HG03469 (cell line): ENCODE data around the gene TMEM8B.

ENCODE experiments used
- ATAC-seq: cut with Tn5 transposase; IDR thresholded peaks from one replicate; pipeline ENCODE4 v1.9.1; 2021; ENCODE audit warnings: mild to moderate bottlenecking, moderate library complexity, moderate number of reproducible peaks; ENCODE audit not compliant: unreplicated experiment

The TMEM8B gene

DNA sequence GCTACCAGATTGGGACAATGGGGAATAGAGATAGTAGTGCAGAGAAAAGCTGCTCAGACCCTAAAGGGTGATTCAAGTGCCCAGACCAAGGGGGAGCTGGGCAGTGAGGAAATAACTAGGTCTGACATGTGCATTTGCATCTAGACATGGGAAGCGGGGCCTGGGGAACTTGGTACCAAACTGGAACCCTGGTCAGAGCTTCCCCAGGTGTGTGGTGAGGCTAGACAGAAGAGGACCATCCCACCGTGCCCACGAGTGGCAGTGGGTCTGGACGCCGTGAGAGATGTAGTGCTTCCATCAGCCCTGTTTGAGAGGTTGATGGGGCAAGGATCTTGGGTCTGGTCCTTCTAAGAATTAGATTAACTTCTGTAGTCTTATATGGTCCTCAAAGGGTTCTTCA lies 7.6 kb downstream of the TMEM8B start:
- ATAC-seq: no peak

DNA sequence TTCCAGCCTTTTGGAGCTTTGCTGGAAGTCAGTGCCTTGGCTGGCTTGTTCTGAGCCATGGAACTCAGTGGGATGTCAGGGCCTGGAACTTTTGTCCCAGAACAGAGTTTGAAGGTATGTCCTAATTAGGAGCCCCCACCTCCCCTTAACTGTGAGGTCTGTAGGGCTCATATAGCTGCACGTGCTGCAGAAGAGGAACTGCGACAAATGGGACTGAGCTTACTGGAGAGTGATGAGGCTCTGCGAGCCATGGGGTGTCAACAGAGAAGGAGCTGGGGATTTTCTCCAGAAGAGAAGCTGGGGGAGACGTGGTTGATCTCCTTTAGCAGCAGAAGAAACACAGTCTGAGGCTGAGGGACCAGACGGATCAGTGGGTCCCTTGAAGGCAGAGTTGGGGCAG lies 10.9 kb downstream of the TMEM8B start:
- ATAC-seq: no peak

DNA sequence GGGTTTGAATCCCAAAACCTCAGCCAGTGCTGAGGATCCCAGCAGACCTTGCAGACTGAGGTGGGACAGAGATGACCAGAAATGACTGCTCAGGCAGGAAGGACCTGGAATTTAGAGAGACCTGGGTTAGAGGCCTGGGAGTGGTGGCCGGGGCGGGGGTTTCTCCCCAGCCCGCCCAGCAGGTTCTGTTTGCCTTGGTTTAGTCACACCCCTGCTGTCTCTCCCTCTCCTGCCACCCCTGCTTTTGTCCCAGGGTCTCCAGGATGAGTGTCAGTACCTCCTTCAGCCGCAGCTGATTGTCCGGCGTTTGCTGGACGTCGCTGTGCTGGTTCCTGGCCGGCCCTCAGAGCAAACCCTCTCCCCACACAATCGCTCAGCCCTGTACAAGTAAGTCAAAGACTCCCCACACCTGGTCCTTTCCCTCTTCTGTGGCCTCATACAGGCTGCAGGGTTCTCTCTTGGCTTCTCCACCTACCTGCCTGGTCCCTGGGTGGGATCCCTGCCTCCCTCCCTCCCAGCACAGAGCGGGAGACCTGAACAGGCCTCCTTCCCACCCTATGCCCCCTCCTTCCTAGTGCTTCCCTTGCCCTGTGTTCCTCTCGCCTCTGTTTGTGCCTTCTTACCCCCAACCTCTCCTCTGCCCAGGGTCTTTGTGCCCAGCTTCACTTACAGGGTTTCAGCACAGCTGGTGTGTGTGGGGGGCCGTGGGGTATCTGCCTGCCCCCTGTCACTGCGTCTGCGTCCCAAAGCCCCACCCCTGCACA lies 12.0 kb downstream of the TMEM8B start:
- ATAC-seq: no peak

DNA sequence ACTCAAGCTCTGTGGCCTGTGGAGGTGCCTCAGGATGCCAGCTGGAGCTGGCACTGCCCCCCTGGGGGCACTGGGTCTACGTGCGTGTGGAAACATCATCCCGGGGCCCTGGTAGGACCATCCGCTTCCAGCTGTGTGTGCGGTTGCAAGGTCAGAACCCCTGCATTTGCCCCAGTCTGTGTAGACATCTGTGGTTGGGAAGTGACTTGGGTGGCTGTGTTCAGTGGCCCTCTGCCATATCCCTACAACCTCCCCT lies 12.5 kb downstream of the TMEM8B start:
- no peak for ATAC-seq

DNA sequence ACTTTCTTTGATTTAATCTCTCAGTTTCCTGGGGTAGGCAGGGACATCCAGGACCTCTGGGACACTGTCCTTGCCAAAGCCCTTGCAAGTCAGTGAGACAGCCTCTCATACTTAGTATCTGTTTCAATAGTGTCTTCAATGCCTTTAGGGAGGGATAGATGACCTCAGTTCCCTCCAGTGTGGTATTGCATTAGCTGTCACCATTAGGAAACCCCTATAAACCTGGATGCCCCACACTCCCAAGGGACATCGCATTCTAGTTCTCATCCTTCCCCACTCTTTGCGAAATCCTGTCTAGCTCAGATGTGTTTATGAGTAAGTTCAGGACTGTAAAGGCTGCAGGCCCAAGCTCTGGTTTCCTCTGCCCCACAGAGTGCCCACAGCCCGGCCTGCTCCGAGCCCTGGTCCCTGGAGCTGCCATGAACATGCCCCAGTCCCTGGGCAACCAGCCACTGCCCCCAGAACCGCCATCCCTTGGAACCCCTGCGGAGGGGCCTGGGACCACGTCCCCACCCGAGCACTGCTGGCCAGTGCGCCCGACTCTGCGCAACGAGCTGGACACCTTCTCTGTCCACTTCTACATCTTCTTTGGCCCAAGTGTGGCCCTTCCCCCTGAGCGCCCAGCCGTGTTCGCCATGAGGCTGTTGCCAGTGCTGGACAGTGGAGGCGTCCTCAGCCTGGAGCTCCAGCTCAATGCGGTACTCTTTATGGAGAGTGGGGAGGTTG lies 13.2 kb downstream of the TMEM8B start:
- ATAC-seq: no peak

DNA sequence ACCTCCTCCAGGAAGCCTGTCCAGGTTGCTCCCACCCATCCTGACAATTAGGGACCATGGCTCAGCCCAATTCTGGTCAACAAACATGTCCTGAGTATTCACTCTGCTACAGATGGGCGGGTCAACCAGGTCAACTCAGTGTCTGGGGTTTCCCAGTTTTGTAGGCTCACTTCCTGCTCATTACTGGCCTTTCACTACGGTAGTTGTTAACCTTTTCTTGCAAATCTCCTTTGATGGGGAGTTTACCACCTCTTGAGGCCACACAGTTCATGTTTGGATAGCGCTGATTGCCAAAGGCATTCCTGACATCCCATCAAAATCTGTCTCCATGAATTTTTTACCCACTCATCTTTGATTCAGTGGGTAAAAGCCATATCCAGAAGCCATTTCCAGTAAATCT lies 13.8 kb downstream of the TMEM8B start:
- no peak for ATAC-seq

DNA sequence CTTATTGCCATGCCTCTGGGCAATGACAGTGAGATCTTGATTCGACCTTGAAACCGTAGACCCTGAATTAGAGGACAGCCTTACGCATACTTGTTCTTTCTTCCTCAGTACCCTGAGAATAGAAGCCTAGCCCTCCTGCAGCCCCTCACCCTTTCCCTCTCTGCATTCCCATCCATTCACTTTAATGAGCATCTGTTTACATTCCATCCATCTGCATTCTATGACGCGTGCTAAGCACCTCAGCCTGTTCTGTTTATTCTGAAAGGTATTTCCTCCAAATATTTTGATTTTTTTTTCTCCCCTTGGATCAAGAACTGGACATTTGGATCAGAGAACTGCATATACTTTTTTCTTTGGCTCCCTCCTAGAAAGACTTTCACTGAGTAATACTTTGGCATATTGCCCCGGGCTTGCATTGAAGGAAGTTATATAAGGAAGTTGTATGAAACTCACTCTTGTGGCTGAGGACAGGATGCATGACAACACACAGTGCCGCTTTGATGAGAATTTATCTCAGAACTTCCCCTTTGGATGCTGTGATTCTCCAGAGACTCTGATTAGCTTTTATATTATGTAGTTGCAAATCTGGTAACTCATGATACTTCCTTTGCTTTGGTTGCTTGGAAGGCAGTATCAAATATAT lies 15.7 kb downstream of the TMEM8B start:
- ATAC-seq: no peak

DNA sequence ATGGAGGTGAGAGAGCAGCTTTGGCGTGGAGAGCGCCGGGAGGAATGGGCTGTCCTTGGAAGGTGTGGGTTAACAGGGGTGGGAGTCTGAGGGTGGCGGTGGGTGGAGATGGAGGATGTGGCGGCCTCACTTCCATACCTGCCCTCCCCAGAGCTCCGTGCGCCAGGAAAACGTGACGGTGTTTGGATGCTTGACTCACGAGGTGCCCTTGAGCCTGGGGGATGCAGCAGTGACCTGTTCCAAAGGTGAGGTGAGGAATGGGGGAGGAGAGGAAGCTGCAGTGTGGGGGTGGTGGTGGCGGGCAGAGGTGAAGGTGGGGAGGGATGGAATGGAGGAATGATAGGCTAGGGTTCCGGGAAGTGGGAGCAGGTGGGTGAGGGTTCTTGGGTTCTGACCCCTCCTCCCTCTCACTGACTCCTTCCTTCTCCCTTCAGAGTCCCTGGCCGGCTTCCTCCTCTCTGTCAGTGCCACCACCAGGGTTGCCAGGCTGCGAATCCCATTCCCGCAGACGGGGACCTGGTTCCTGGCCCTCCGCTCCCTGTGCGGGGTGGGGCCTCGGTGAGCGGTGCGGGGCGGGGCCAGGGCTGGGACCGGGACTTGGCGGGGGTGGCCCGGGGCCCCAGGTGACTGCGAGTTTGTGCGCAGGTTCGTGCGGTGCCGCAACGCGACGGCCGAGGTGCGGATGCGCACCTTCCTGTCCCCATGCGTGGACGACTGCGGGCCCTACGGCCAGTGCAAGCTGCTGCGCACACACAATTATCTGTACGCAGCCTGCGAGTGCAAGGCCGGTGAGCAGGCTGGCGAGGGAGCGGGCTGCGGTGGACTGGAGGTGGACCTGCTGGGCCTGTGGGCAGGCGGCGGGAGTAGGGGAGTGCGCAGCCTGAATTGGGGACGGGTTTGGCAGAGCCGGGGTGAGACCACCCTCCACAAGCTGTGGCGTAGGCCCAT lies 17.1 kb downstream of the TMEM8B start:
- no peak for ATAC-seq

DNA sequence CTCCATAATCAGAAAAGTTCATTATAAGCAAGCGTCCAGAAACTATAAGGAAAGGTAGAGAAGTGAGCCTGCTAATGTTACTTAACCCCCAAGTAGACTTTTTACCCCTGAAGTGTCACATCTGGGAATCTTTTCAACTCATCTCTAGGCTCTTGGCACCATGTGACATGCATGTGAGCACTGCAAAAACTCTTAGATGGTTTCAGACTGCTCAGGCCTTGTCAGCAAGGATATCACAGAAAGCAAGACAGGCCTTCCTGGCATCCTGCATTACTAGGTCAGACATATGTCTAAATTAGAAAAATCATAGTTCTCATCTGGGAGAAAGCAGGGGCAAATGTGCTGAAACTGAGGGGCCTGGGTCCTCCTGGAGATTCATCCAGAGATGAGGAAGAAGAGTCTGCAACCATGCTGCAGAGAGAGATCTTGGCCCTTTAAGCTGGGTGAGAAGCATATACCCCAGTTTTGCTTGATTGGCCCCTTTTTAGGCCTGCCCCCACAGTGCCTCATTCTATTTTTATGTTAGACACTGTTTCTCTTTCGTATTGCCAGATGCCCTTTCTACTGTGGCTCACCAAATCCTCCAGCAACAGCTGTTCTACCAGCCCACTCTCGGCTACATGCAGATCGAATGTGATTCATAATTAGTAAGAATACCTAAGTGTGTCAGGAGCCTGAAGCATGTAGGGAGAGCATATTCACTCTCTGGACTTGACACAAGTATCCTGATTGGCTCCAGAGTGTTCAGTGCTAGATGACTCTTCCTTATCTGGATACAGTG lies 19.0 kb downstream of the TMEM8B start:
- ATAC-seq: peak; percentile 64

DNA sequence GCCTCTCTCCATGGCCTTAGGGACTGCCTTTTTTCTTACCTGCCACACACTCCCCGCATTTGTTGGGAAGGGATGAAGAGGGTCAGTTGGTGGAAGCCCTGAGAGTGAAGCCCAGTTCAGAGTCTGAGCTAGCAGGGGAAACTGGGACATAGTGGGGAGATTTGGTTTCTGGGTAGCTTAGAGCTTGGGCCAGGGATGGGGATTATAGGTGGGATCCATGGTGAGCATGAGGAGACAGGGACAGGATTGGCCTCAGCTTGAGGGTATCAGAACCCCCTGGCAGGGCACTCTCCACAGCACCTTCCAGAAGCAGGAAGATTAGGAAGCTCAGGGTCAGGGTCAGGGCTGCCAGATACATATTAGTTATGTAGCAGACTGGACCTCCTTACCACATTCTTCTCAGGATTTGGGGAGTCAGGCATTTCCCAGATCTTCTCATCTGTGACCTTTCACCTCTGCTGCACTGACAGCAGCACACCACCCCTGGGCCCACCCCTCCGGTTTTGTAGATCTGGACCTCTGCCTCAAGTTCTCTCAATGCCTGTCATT lies 23.3 kb downstream of the TMEM8B start:
- ATAC-seq: no peak

DNA sequence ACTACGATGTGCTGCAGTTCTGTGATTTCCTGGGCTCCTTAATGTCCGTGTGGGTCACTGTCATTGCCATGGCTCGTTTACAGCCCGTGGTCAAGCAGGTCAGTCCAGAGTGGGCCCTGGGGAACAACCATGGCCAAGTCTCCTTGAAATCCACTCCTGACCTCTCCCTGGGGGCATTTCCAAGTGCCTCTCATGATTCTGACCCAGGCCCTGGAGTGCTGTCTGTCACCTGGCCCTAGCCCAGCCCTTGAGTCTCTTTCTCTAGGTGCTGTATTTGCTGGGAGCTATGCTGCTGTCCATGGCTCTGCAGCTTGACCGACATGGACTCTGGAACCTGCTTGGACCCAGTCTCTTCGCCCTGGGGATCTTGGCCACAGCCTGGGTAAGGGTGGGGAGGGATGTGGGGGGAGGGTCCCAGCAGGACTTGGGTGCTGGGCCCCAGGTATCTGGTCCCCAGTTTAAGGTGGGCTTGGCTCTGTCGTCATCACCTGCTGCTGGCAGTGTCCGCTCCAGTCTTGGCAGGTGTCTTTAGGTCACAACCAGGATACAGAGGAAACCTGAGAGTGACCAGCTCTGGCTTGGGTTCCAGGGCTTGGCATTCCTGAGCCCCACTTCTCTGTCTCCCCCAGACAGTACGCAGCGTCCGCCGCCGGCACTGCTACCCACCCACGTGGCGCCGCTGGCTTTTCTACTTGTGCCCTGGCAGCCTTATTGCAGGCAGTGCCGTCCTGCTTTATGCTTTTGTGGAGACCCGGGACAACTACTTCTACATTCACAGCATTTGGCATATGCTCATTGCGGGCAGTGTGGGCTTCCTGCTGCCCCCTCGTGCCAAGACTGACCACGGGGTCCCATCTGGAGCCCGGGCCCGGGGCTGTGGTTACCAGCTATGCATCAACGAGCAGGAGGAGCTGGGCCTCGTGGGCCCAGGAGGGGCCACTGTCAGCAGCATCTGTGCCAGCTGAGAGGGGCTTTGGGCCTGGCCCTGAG lies 24.1 kb downstream of the TMEM8B start:
- no peak for ATAC-seq

DNA sequence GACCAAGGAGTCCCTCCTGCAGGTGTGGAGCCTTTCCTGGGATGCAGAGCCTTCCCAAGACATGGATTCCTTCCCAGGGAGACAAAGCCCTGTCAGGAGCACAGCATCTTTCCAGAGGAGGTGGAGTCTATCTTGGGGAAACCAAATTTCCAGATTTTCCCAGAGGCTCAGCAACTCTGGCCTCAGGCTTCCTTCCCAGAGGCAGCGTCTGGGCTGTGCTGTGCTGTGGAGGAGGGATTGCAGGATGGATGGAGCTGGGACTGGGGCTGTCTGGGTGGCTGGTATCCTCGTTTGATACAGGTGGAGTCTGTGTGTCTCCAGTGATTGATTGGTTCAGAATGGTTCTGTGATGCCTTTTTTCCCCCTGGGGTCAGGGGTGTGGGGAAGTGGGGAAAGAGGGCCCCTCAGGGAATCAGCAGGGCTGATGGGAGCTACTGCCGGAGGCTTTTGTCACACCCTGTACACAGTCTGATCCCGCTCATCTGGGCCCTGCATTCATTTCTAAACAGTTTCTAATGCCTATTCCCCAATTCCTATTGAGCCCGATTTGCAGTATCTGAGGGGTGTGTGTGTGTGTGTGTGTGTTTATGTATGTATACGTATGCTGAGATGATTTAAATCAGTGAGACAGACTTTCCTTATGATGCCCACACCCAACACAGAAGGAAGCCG lies 25.2 kb downstream of the TMEM8B start:
- ATAC-seq: no peak

DNA sequence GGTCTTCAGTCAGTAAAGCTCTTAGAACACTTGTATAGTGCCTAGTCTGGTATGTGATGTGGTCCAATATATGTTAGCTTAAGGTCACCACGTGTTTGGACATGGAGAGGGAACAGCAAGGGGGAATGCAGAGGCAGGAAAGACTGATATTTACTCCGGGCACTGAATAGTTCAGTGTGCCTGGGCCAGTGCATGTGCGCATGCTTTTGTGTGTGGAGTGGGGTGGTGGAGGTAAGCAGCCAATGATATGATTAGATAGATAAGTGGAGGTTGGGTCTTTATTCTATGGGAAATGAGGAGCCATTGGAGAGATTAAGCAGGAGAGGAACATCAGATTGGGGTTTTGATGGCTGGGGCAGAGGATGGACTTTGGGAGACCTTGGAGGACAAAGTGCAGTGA lies 27.2 kb downstream of the TMEM8B start:
- no peak for ATAC-seq

DNA sequence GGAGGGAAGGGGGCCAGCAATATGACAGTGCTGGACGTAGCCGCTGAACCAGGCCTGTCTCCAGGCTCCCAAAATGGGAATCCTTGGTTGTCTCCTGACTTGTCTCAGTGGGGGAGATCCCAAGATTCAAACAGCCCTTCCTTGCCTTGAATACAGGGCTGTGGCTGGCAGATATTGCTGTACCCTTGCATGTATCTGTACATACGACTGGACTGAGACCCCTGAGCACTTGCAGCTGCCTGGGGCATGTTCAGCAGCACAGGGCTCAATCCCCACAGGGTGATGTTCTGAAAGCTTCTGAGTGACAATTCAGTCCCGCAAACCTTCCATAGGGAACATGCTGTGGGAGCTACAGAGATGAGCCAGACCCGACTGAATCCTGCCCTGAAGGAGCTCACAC lies 27.9 kb downstream of the TMEM8B start:
- ATAC-seq: no peak

DNA sequence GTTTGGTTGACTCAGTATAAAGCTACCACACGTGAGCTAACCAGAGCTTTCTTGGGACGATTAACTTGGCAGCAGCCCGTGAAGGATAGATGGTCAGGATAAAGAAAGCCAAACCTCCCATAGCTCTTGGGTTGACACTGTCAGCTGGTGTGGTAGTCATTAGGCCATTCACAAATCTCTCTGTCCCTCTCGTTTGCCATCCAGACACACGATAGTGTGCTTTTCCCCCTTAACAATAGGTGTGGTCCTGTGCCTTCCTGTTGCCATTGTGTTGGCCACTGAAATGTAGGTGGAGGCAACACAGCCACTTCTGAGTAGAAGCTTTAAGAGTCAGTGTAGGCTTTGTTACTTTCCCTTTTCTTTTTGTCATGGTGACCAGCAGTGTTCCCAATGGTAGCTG lies 29.4 kb downstream of the TMEM8B start:
- no peak for ATAC-seq

DNA sequence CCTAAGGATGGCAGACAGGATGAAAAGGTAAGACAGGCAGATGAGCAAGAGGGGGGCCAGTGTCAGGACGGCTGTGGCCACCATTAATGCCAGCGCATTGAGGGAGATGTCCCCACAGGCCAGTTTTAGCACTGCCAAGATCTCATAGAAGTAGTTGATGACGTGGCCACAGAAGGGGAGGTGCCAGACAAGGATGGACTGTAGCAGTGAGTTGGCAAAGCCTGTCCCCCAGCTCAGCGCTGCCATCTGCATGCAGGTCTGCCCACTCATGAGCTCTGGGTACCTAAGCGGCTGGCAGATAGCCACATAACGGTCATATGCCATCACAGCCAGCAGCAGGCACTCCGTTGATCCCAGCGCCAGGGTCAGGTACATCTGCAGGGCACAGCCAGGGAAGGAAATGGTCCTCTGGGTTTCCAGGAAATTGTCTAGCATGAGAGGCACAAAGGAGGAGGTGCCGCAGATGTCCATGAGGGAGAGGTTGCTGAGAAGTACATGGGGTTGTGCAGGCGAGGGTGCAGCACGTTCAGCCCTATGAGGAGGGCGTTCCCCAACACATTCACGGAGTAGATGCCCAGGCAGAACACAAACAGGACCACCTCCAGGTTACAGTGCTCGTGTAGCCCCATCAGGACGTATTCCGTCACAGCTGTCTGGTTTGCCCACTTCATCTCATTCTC lies 30.4 kb downstream of the TMEM8B start:
- ATAC-seq: no peak

DNA sequence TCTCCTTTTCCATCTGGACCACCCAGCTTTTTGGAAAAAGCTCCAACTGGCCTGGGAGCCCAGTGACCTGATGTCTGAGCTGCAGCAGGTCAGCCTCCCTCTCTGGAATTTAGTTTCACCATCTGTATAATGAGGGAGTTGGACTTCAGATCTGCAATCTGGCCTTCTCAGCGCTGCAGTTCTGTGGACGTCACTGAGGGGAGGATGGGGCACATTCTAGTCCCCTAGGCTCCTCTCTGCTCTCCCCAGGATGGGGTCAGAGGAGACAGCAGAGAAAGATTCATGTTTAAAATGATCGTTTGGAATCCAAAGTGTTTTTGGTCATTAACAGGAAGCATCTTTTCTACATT lies 30.9 kb downstream of the TMEM8B start:
- ATAC-seq: no peak
